ENCODE results near the gene DCST1.

- no peak for TF ChIP-seq EP300 (IDR thresholded peaks at IDR 0.05; ENCODE audit: borderline replicate concordance in 1 of 2, low read depth in 2 of 2, low read length in 2 of 2)
- TF ChIP-seq POLR2A (IDR thresholded peaks at IDR 0.05; ENCODE audit: control extremely low read depth in 1 of 2, low read depth in 2 of 2, low read length in 2 of 2), result no peak
- TF ChIP-seq GTF2F1 (IDR thresholded peaks at IDR 0.05; ENCODE audit: borderline replicate concordance, low read depth, low read length), result no peak
- no peak for TF ChIP-seq POLR2AphosphoS5 (IDR thresholded peaks at IDR 0.05; ENCODE audit: low read depth, low read length)
- TF ChIP-seq CTCF (IDR thresholded peaks at IDR 0.05; ENCODE audit: control extremely low read depth in 1 of 3, insufficient read depth in 1 of 3, low read depth in 1 of 3, low read length in 3 of 3), result no peak
- TF ChIP-seq CEBPB (IDR thresholded peaks at IDR 0.05; ENCODE audit: low read depth, low read length), result no peak
- TF ChIP-seq FOSL1 (IDR thresholded peaks at IDR 0.05; ENCODE audit: insufficient read depth, low read depth, low read length), result no peak
- no peak for TF ChIP-seq SIN3A (conservative IDR thresholded peaks at IDR 0.05 in 1 of 2, IDR thresholded peaks at IDR 0.05 in 1 of 2; ENCODE audit: low read depth in 1 of 2, low read length in 2 of 2)
- no peak for TF ChIP-seq EGR1 (IDR thresholded peaks at IDR 0.05; ENCODE audit: borderline replicate concordance, low read depth, low read length)
- no peak for TF ChIP-seq MAX (IDR thresholded peaks at IDR 0.05)
Observed at GRCh38 chr1:155099331-155099730, 65.7 kb downstream of the DCST1 start.
